ENCODE results near the gene NADSYN1. TPM values are rescaled to one million over a fixed set of nuclear protein-coding genes. Genes with fewer than 3 reads are reported as not detected.

The NADSYN1 gene
- total and polyA plus RNA-seq, 8 donors, result 18.4 to 77.3 (median 29.4) TPM

DNA sequence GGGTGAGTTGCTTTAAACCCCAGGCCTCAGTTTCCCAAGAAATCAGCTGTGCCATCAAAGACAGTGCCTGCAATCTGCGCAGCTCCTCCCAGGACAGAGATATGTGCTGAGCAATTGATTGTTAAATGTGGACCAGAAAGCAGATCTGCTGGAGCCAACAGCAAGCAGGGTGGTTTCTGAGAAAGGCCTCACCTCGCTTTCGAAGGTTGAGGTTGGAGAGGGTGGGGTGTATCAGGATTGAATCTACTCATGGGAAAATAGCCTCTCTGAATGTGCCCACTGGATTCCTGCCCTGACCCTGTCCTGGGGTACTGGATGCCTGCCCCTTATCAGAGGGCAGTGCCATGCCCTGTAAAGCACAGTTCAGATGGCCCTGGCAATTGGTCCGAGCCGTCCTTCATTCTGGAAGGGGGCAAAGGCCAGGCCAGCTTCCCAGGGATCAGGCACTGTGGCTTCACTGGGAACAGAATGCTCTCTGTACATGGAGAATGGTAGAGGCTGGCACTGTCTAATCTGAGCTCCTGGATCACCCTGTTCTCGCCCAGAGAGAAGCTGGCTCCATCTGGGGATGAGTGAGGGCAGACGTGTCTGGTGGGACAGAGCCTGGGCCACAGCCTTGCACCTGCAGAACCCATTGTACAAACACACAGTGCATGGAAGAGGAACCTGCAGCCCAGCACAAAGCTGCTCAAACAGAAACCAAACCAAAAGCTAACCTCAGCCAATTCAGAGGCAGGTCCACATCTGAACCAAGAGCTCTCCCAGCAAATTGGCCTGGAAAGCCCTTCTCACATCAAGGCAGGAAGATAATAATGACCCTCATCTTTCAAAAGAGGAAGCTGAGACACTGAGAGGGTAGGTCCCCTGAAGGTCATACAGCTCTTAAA lies 20.0 kb upstream of the NADSYN1 start:
- Histone ChIP-seq H3K9me3 (no peaks in the 10 kb centered on the region), H3K27me3 (no peaks in the 10 kb centered on the region), H3K4me1 (no peaks in the 10 kb centered on the region), H3K4me3 (no peak overlapping the region), H3K27ac (no peak overlapping the region), H3K36me3 (no peaks in the 10 kb centered on the region)
- intact Hi-C loops (cut with DNase I), result no loop called here
- ATAC-seq (no peak), DNase-seq (no peak), FAIRE-seq (no peak)
- TF ChIP-seq, protein P1, sequence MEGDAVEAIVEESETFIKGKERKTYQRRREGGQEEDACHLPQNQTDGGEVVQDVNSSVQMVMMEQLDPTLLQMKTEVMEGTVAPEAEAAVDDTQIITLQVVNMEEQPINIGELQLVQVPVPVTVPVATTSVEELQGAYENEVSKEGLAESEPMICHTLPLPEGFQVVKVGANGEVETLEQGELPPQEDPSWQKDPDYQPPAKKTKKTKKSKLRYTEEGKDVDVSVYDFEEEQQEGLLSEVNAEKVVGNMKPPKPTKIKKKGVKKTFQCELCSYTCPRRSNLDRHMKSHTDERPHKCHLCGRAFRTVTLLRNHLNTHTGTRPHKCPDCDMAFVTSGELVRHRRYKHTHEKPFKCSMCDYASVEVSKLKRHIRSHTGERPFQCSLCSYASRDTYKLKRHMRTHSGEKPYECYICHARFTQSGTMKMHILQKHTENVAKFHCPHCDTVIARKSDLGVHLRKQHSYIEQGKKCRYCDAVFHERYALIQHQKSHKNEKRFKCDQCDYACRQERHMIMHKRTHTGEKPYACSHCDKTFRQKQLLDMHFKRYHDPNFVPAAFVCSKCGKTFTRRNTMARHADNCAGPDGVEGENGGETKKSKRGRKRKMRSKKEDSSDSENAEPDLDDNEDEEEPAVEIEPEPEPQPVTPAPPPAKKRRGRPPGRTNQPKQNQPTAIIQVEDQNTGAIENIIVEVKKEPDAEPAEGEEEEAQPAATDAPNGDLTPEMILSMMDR (IDR thresholded peaks at IDR 0.05), result no peak
- 85 to 90% methylated on average over 7 of the region's 7 CpGs for WGBS, 2 donors

DNA sequence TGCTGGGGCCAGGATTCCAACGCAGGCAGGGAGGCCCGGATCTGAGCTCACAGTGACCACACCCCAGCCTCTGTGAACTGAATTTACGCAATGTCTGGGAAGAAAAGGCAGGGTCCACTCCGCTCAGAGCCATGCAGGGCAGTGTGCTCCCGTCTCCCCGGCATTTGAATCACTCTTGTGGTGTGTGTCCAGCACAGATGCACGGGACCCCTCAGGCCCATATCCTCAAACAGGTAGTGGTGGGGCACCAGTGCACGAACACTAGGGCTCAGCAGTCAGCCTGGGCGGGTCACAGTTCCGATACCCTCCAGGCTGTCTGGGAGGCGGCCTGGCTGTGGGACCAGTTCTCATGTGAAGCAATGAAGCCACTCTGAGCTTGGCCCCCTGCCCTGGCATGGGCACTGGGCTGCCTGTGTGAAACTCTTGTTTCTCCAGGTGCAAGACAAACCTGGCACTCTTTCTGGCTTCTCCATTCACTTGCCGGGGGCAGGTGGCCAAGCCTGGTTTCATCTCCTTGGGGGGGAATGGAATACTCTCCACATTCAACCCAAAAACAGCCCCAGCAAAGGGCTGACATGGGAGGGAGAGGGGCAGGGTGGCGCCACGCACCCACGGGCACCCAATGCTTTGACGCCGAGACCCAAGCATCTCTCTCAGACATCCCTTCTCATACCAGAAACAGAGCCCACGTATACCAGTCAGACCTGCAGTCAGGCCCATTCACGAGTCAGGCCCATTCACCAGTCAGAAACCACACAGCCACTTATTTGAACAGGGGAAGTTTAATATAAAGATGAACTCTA lies 19.2 kb upstream of the NADSYN1 start:
- H3K36me3 ChIP-seq, result peaks cover 0 to 4% (median 0%) of the 10 kb centered on the region in 3 donors
- WGBS, 2 donors, result 86 to 88% methylated on average over 19 of the region's 19 CpGs
- intact Hi-C loops (cut with DNase I), result no loop called here
- no peaks in the 10 kb centered on the region for H3K9me3 ChIP-seq
- H3K27me3 ChIP-seq, result no peaks in the 10 kb centered on the region
- FAIRE-seq, result no peak
- H3K27ac ChIP-seq, result no peak overlapping the region
- no peak for DNase-seq
- H3K4me3 ChIP-seq, result no peak overlapping the region
- ATAC-seq, result peak in 2 of 4 donors; percentile 58 to 66
- TF ChIP-seq, protein P1 (IDR thresholded peaks at IDR 0.05), result no peak
- H3K4me1 ChIP-seq, result no peaks in the 10 kb centered on the region

DNA sequence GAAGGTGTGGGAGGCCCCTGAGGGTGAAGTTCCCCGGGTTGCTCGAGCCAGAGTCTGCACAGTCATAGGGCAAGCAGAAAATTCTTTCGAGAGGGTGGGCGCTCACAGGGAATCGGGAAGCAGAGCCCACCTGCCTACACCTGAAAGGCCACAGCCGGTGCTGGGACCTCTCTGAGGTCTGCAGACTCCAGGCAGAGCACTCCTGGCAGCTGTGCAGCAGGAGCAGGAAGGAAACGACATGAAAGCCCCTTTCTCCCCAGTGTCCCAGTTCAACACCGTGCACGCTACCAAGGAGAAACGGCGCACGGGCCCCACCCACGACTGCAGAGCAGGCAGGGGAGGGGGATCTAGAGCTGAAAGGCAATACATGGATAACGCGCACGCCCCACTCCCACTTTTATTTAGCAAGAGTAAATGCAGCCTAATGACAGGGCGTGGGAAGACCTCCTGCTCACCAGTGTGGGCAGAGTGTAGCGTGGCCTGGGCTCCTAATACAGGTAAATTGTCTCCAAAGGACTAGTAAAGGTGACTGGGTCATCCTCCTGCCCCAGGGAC lies 18.4 kb upstream of the NADSYN1 start:
- ATAC-seq (no peak), DNase-seq (no peak), FAIRE-seq (no peak)
- Histone ChIP-seq H3K9me3 (no peaks in the 10 kb centered on the region), H3K4me1 (no peaks in the 10 kb centered on the region), H3K27me3 (no peaks in the 10 kb centered on the region), H3K27ac (no peak overlapping the region), H3K36me3 (peaks cover 0 to 6% (median 0%) of the 10 kb centered on the region in 3 donors), H3K4me3 (no peak overlapping the region)
- WGBS, 2 donors, result 83 to 93% methylated on average over 18 of the region's 18 CpGs
- intact Hi-C loops (cut with DNase I), result no loop called here
- TF ChIP-seq, protein P1 (IDR thresholded peaks at IDR 0.05), result no peak

DNA sequence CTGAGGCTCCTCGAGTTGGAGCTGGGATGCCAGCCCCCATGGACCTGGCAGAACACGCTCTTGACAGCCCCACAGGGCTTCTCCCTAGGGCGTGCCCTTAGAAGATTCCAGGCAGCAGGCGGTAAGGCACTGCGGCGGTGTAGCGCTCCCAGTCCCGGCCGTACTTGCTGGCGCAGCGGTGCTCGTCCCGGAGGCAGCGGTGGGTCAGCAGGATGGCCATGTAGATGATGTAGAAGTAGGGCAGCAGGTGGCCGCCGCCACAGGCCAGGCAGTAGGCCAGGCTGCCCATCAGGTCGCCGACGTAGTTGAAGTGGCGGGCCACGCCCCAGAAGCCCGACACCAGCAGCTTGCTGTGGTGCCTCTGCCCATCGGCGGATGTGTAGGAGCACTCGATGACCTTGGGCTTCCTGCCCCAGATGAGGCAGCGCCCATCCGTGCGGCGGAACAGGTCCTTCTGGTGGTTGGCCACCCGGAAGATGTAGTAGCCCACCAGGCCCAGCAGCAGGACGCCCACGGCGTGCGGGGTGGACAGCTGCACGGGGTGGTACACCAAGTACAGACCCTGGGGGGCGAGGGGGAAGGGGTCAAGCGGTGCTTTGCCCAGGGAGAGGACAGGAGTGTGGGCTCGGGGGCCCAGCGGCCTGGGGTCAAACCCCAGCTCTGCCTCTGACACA lies 17.6 kb upstream of the NADSYN1 start:
- intact Hi-C loops (cut with DNase I), result no loop called here
- no peak for FAIRE-seq
- Histone ChIP-seq H3K9me3 (no peaks in the 10 kb centered on the region), H3K4me1 (no peaks in the 10 kb centered on the region), H3K4me3 (no peak overlapping the region), H3K36me3 (peaks cover 0 to 6% (median 0%) of the 10 kb centered on the region in 3 donors), H3K27me3 (no peaks in the 10 kb centered on the region), H3K27ac (no peak overlapping the region)
- DNase-seq, result no peak
- TF ChIP-seq, protein P1 (IDR thresholded peaks at IDR 0.05), result no peak
- ATAC-seq, result no peak
- WGBS, 2 donors, result 93 to 94% methylated on average over 39 of the region's 39 CpGs
